Stimulated activated CD4-positive, alpha-beta T cell treated with anti-CD3 and anti-CD28 coated beads, Interleukin-15, amount 100 ng/mL, for 48 hours (primary cell): ENCODE measurements around the gene GRIA3.
"Not testable (repeated sequence)": the region's sequence is repeated elsewhere in the genome, so short reads cannot be mapped to it uniquely, and the experiment has no call there.

Experiments
- DNase-seq, 2 donors: peaks; one replicate each; pipeline ENCODE4 v3.0.0-alpha.2; 2020; ENCODE audit warnings: low read depth in 2 of 2

GRIA3 gene

DNA sequence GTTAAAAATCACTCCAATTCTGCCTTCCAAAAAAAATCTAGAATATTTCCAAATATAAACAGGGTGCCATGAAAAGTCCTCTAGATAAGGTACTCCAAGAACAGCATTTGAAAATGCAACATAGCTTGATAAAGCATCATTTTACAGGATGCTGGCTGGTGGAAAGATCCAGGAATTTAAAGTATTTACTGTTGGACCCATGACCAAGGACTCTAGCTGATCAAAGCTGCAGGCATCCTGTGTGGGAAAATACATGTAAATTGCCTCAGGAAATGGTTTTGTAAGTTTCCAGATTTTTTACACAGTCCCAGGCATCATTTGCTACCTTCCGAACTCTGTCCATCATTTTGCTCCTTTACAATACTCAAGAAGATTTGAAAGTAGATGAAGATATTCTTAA is 164.4 kb downstream of the GRIA3 start:
- DNase-seq = no peak

DNA sequence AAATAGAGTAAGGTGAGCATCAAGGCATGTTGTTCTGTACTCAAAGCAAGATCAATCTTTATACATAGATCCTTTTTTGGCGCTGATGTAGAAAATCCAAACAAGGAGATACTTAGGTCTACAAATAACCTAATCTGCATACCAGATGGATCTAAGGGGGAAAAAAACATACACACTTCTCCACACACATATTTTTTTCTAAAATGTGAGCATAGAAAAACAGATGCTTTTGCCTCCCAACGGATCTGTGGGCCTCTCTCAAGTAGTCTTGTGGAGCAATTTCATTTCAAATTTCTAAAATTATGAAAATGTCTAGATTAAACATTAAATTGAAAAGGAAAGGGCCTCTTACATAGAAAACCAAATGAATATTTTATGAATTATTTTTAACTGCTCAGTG is 166.1 kb downstream of the GRIA3 start:
- DNase-seq = no peak

DNA sequence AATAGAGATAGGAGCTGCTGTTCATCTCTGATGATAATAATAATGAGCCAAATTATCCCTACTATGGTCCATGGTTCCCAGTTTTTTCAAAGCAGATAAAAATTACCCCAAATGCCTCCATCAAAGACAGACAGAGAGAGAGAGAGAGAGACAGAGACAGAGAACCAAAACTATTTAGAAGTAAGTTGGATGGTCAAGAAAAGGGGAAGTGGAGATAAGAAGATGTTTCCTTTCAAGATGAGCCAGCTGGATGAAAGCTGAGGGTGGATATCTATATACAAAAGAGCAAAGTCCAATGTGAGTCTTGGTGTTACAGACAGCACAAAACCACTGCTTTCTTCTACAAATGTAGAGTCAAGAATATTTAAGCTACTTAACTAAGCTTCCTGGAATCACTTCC is 173.9 kb downstream of the GRIA3 start:
- no peak for DNase-seq

DNA sequence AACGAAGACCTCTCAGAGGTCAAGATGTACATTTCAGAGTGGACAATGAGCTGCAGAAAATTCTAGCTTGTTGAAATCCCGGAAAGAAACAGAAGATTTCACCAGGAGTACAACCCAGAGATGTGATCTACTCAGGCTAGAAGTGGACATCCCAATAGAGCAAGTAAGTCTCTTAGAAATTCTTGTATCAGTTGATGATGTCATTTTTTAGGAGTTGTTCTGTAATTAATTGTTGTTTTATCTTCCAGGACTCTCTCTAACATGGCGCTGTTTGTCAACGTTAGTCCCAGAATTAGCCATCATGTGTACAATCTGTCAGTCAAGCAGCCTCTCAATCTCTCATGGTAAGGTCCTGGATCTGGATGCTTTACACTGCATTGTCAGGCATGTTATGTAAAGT is 174.4 kb downstream of the GRIA3 start:
- DNase-seq = no peak

DNA sequence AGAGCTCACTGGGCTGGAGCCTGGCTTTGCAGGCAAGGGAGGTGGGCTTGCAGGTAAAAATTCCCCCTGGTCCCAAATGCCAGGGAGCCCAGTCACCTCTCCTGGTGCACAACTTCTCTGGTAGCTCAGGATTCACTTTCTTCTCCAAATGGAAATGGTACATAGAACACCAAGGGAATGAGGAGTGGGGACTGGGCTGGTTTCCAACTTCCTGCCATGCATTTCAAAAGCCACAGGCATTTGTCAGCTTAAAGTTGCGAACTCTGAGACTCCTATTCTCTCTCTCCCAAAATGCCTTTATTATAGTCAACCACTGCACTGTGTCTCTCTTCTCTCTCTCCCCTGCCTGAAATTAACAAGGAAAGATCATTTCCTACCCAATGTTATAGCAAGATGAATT is 177.3 kb downstream of the GRIA3 start:
- no peak for DNase-seq

DNA sequence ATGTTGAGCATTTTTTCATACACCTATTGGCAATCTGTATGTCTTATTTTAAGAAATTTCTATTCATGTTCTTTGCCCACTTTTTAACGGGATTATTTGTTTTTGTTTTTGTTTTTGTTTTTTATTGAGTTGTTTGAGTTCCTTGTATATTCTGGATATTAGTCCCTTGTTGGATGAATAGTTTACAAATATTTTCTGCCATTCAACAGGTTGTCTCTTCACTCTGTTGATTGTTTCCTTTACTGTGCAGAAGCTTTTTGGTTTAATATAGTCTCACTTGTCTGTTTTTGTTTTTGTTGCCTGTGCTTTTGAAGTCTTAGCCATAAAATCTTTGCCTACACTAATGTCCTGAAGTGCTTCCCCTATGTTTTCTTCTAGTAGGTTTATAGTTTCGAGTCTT is 202.1 kb downstream of the GRIA3 start:
- DNase-seq = not testable (repeated sequence)

DNA sequence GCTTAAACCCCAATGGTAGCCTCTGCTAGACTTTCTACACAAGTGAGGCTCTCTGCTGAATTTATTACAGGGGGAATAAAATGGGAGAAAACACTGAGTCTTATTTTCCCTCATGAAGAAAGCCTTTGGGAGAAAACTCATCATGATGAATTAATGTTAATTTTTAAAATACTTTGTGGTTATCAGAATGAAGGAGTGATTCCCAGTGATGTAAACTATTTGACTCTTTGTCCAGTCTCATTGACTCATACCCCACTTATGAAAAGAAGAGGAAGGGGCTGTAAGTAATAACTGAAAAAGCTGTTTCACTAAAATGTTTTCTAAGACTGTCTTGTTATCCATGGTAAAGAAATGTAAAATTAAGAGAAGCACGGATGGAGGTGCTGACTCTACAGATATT is 208.8 kb downstream of the GRIA3 start:
- no peak for DNase-seq

DNA sequence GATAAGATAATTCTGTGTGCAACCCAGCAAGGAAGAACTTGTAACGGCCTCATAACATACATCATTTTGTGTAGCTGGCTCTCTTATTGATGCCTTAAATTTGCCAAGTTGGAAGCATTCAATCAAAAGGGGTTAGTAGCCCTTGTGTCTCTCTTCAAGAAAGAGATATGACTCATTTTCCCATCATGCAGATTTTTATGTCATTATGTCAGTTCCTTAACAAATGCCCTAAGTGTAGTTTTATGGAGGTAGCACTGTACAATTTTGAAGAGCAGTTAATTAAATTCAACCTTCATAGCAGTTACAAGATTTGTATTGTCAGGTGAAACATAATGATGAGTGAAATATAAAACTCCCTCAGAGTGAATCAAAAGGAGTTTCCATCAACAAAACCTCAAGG is 215.6 kb downstream of the GRIA3 start:
- DNase-seq = no peak

DNA sequence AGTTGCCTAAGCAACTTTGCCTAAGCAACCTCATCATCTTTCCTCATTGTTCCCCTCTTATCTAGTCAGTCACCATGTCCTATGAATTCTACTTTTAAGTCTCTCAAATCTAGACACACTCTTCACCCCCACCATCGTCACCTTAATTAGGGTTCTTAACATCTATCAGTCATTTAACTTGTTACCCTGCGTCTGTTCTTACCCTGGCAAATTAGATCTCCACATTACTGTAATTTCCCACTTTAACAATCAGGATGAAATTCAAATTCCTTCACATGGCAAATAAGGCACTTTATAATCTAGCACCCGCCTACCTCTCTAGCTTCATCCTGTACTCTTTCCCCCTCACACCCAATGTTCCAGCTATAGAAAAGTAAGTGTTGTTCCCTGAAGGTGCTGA is 221.2 kb downstream of the GRIA3 start:
- DNase-seq = no peak

DNA sequence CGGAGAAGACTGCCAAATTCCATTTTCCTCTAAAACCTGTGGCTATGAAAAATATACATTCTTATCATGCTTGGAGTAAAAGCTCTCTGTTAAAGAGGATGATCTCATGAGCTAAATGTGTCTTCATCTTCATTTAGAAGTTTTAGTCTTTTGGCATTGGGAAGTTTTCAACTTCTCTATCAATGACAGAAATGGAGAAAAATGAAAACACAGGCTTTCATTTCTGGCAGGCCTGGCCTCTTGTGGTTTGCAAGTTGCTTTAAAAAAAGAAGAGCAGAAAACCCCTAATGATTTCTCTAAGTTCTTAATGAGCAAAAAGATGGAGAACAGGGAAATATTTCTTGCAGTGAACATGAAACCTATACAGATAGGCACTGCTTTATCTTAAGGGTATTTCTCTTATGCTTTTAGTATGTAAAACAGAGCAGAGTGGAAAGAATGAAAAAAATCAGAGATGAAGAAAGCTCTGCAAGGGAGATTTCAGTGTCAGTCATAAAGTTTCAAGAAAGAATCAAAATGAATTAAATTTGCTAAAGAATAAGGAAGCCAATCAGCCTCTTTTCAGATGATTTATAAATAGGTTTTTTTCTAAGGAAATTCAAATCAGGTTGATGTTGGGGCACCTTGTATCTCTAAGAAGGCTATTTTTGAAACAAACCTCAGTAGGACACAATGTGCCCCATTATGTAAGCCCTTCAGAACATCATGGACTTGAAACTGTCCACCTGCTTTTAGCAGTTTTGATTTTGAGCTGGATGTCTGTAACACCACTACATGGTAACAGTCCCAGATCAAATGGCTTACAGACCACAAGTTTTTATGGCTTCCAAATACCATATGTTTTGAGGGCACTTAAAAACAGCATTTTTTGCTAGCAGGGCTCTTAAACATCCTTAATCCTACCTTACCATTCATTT is 225.0 kb downstream of the GRIA3 start:
- DNase-seq = no peak

DNA sequence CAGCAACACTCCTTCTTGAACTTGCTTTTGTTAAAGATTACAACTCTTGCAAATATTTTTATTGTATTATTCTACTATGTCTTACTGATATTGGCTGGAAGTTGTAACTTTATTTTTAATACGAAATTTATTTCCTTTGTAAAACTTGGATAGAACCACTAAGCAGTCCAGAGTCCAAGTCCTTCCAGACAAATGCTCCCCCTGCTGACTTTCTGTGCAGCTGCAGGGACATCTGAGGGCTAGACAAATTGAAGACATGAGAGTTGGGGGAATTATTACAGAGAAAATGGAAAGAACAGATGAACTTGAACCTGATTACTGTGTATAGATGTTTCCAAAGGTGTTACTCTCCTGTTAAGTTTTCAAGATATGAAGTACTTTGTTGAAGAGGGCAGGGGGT is 238.8 kb downstream of the GRIA3 start:
- DNase-seq = no peak

DNA sequence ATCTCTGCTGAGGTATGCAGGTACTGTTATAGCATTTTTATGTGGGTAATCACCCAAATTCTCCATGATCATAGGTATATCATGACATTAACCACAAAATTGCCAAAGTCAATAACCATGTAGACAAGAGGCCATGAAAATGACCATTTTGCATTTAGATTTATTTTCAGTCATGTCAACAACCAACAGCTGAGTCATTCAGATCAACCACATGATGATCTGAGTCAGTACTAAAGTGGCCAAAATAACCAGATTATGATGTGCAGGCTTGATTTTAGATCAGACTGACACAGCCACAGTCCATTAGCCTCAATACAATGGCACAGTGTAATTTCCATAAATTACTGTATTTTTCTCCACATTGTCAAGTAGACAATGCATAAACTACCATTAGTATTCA is 240.5 kb downstream of the GRIA3 start:
- no peak for DNase-seq

DNA sequence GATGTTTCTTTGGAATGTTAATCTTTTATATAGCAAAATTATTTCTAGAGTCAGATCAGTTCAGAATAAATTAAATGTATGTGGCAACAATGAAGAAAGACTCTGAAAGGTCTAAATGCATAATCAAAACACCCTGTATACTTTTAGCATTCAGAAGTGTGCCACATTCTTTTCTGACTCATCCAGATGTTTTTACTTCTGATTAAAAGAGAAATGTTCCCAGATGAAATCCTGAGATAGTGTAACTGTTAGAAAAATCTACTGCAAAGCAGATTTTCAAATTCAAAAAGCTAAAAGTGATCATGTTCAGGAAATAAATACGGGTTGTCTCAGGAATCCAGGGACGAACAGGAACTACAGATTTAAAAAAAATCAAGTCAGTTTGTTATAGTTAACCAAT is 241.4 kb downstream of the GRIA3 start:
- DNase-seq = no peak

DNA sequence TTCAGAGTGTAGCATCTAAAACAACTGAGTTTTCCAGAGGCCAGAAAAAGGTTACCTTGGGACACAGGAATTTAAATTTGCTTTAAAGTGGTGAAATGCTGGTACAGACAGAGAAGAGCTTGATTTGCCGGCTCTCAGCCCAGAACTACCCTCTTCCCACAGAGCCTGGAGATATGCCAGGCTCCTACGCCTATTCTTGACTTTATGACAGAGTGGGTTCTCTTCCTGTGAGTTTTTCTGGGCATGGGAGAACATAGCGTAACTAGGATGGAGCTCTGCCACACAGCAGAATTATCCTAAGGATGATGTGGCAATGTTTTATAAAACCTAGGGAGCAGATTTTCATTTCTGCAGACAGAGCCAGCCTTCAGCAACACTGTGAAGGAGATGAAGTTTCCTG is 241.8 kb downstream of the GRIA3 start:
- no peak for DNase-seq

DNA sequence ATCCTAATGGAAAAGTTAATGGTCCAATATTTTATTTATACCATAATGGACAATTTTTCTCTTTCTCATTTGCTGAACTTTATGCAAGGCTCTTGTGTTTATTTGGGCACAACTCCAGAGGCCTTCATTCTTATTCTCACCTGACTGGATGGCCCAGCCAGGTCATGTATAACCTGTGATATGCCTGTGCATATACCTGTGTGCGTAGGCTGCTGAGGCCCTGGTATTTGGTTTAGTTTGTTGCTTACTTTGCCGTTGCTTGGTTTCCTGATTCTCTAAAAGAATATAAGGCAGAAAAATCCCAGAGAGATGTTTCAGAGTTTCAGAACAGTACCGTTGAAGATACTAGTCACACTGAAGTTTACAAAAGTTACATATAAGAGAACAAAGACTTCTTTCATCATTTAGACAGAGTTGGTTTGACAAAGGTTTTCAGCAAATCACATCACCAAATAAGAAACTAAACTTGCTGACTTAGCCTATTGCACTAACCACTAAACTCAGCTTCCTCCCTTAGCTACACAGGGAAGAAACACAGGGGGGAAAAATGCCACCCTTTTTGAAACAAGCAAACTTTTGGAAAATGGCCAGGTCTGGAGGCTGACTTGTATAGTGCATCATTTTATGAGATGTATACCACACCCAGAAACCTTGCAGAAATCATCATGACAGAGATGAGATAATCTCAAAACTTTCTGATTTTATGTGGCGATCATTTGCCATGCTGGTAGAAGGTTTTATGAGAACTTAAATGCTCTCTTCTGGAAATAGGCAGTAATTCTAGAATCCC is 248.5 kb downstream of the GRIA3 start:
- no peak for DNase-seq

DNA sequence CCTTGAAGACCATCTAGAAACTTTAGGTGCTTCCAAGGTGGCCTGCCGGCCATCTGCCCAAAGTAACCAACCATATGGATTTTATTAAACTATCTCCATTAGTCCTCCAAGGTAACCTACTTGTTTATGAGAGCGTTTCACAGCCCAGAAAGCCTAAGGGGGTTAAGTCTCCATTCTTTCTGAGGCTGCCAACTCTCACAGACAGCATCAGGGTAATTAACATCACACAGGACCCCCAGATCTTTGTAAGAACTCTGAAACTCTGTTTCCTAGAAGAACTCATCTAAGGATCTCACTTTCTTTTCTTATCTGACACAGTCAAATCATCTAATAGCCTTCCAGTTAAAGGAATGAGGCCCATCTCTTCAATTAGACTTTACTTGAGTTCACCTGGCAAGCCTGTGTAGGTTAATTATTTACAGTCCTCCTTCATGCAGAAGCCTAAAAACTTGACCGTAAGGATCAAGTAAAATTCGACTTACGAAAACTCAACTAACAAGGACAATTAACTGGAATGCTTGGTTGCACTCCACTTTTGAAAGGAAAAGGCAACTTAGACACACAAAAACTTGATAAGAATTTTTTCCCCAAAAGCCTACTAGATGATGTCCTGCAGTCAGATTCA is 252.5 kb downstream of the GRIA3 start:
- DNase-seq = no peak

DNA sequence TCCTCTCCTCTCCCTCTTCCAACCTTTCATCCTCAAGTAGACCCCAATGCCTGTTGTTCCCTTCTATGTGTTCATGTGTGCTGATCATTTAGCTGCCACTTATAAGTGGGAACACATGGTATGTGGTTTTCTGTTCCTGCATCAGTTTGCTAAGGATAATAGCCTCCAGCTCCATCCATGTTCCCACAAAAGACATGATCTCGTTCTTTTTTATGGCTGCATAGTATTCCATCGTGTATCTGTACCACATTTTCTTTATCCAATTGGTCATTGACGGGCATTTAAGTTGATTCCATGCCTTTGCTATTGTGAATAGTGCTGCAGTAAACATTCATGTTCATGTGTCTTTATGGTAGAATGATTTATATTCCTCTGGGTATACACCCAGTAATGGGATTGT is 255.8 kb downstream of the GRIA3 start:
- not testable (repeated sequence) for DNase-seq

DNA sequence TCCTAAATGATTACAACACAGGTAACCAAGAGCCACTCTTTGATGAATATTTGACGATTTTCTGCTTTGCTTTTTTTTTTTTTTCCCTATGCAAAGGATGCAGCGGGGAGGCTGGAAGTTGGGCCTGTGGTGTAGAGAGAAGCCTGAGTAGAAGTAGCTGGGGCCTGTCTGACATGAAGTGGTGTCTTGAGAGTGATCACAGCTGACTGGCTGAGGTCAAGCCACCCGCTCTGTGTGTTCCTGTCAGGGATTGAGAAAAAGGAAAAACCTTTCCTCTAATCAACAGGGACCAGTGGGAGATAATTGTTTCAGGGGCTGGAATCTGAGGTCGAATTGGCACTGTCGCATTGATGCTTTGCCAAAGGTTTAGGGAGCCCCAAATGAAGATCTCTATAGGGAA is 258.7 kb downstream of the GRIA3 start:
- DNase-seq = no peak

DNA sequence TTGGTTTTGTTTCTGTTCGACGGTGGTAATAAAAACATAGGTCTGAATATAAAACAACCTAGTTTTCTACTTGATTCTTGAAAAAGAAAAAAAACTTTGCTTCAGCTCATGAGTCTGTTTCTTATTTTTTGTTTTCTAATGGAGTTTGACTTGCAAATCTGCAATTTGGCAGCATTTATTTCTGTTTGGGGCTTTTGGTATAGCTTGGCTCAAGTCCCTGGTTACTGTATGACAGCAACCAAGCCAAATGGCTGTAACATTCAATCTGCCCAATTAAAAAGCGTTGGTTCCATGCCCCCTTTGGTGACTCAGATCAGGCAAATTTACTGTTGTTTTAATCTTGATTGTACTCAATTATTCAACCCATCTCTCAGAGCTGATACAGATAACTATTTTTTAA is 263.4 kb downstream of the GRIA3 start:
- no peak for DNase-seq

DNA sequence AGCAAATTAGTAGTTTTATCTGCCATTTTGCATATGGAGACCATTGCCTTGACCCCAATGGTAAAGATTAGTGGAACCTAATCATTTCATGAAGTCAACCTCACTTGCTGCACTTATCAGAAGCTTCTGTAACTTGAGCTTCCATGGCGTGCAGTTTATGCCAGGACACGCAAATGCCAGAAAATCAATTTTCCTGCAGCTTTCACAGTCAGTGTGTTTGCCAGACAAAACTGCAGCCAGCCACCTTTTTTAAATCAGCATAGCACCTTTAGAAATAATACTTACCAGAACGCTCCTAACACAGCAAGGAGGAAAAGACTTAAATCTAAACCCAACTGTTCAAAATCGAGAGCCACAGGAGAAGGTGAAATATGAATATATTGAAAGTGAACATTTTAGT is 265.3 kb downstream of the GRIA3 start:
- DNase-seq = no peak

DNA sequence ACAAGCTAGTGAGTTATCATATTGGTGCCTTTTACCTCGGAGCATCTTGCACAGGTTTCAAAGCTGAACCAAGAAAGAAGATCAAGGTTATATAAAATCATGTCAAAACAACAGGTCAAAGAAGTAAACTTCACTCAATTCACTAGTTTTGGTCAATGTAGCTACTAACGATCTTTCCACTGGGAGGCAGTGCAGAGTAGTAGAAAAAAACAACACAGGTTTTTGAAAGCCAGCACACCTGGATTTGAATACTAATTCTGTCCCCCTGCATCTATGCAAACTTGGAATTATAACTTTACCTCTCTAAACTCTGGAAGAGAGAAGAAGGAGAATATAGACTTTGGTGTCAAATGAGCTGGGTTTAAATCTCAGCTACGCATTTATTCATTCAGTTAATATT is 266.1 kb downstream of the GRIA3 start:
- DNase-seq = peak in 1 of 2 donors; percentile 1

DNA sequence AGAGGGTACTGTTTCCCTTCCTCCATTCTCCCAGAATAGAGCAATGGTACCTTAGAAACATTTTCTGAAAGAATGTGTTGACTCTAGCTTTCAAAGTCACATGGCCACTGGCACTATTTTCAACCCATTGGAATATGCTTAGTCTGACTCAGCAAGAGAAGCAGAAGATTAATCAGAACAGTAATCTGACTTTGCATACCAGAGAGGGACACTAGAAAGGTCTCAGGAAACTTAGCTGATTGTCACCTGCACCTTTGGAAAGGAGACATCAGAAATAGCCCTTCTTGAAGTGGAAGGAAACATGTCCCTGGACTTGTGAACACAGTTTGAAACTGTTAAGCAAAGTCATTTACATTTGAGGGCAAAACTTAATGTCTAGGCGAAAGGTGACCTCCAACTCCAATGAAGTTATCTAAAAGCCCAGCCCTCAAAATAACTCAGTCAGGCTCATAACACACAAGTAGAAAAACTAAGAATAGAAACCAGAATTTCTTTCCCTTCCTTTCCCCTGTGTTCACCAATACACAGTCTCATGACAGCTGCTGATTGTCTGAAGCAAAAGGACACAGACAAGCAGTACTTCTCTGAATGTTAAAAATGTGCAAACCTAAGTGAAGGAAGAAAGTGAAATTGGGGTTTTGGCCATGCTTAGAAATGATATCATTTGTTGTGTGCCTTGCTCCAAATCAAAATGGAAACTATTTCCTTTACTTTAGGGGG is 270.8 kb downstream of the GRIA3 start:
- DNase-seq = no peak
